Endothelial cell of umbilical vein (primary cell): ENCODE results near the gene NELFB. TPM values are rescaled to one million over a fixed set of nuclear protein-coding genes. Genes with fewer than 3 reads are reported as not detected.

Experiments used
- BruUV-seq: library from RNA; stranded (reverse); fragments of 400-500 nt; replicated peaks from 2 replicates; lab custom pipeline; 2021; lab: Mats Ljungman, UMichigan
- CTCF ChIA-PET: fragments of 300-600, 350-600 bp; sonication (Branson Sonifier 250); formaldehyde crosslinking; loops from one replicate; lab custom pipeline; 2021; ENCODE audit warnings: antibody characterized with exemption, inconsistent platforms; lab: Charles Lee
- POLR2A ChIA-PET: fragments of 300-600, 350-600 bp; sonication (Branson Sonifier 250); formaldehyde crosslinking; loops from one replicate; lab custom pipeline; 2021; ENCODE audit warnings: antibody characterized with exemption, inconsistent platforms; lab: Charles Lee
- DNase-seq: peaks from one replicate; pipeline ENCODE4 v3.0.0-alpha.2; 2011; ENCODE audit warnings: low read depth, low spot score
- FAIRE-seq: peaks from 2 replicates; lab custom pipeline; 2011; peaks lifted over from hg19 to GRCh38; lab: Jason Lieb, UNC
- H2AFZ ChIP-seq: 2 replicates; pipeline ENCODE4 v1.6.0; 2012; ENCODE audit warnings: low read depth, low read length, control low read depth, inconsistent platforms
- H3K27ac ChIP-seq: 2 replicates; pipeline ENCODE4 v1.5.1; 2011; ENCODE audit warnings: low read depth, mild to moderate bottlenecking, control low read depth, low read length, moderate library complexity; ENCODE audit not compliant: insufficient read depth
- H3K27me3 ChIP-seq, 2 experiments: 2 replicates each; pipeline versions ENCODE4 v1.6.0 to v1.6.1; 2011; ENCODE audit warnings: low read length in 2 of 2, mixed read lengths in 1 of 2; ENCODE audit not compliant: control insufficient read depth in 2 of 2, insufficient read depth in 2 of 2
- H3K36me3 ChIP-seq, 2 experiments: 2 replicates in 1 of 2; 3 replicates in 1 of 2; pipeline ENCODE4 v1.5.1; 2011; ENCODE audit warnings: low read length in 2 of 2, mild to moderate bottlenecking in 1 of 2, moderate library complexity in 1 of 2; ENCODE audit not compliant: control insufficient read depth in 2 of 2, insufficient read depth in 2 of 2; ENCODE audit errors: extremely low read depth in 1 of 2
- H3K4me1 ChIP-seq: 3 replicates; pipeline ENCODE4 v1.5.1; 2011; ENCODE audit warnings: mild to moderate bottlenecking, low read length; ENCODE audit not compliant: control insufficient read depth, insufficient read depth; ENCODE audit errors: extremely low read depth
- H3K4me2 ChIP-seq: 2 replicates; pipeline ENCODE4 v1.6.1; 2011; ENCODE audit warnings: low read length, control low read depth, mixed read lengths; ENCODE audit not compliant: insufficient read depth
- H3K4me3 ChIP-seq, 3 experiments: fragments of 200-600 bp in 1 of 3; sonication (generic), shearing (Covaris generic) in 1 of 3; replicated peaks in 1 of 3; 2 replicates each; pipeline ENCODE4 v1.5.1; 2011 to 2016; ENCODE audit warnings: control low read depth in 3 of 3, low read length in 3 of 3, mild to moderate bottlenecking in 2 of 3, inconsistent platforms in 1 of 3, low read depth in 1 of 3, moderate library complexity in 1 of 3; ENCODE audit not compliant: insufficient read depth in 1 of 3
- H3K79me2 ChIP-seq: 2 replicates; pipeline ENCODE4 v1.6.0; 2012; ENCODE audit warnings: low read length, inconsistent platforms; ENCODE audit not compliant: control insufficient read depth, insufficient read depth
- H3K9ac ChIP-seq: replicated peaks from 2 replicates; pipeline ENCODE3; 2011; ENCODE audit warnings: low read length, control low read depth; ENCODE audit not compliant: insufficient read depth; ENCODE audit errors: extremely low read depth
- H3K9me1 ChIP-seq: replicated peaks from 3 replicates; pipeline ENCODE4 v1.6.0; 2011; ENCODE audit warnings: mild to moderate bottlenecking, low read length; ENCODE audit not compliant: control insufficient read depth, insufficient read depth; ENCODE audit errors: extremely low read depth
- H3K9me3 ChIP-seq: replicated peaks from 2 replicates; pipeline ENCODE4 v1.5.1; 2012; ENCODE audit warnings: low read length, inconsistent platforms; ENCODE audit not compliant: control insufficient read depth, insufficient read depth
- H4K20me1 ChIP-seq: replicated peaks from 2 replicates; pipeline ENCODE3; 2011; ENCODE audit warnings: mild to moderate bottlenecking, low read length; ENCODE audit not compliant: control insufficient read depth, insufficient read depth; ENCODE audit errors: extremely low read depth
- EZH2 ChIP-seq: IDR thresholded peaks from 2 replicates; pipeline ENCODE4 v1.6.1; 2012; ENCODE audit warnings: borderline replicate concordance, low read depth, mild to moderate bottlenecking, moderate library complexity, low read length, inconsistent platforms; ENCODE audit not compliant: severe bottlenecking
- FOS ChIP-seq: IDR thresholded peaks from 2 replicates; pipeline ENCODE4 v1.6.1; 2011; ENCODE audit warnings: mild to moderate bottlenecking, low read length, moderate library complexity, borderline replicate concordance; ENCODE audit not compliant: insufficient read depth
- GATA2 ChIP-seq: IDR thresholded peaks from 2 replicates; pipeline ENCODE4 v1.7.0; 2011; ENCODE audit warnings: low read depth, mild to moderate bottlenecking, moderate library complexity, mixed read lengths, low read length; ENCODE audit not compliant: insufficient read length, insufficient read depth
- JUN ChIP-seq: IDR thresholded peaks from 2 replicates; pipeline ENCODE4 v1.6.1; 2011; ENCODE audit warnings: borderline replicate concordance, low read depth; ENCODE audit not compliant: insufficient read length, insufficient read depth
- MAX ChIP-seq: IDR thresholded peaks from 2 replicates; pipeline ENCODE4 v1.6.1; 2011; ENCODE audit not compliant: insufficient read depth, insufficient read length
- MYC ChIP-seq: IDR thresholded peaks from one replicate; pipeline ENCODE4 v1.6.1; 2011; ENCODE audit warnings: mild to moderate bottlenecking, low read depth, low read length
- POLR2A ChIP-seq: IDR thresholded peaks from 2 replicates; pipeline ENCODE4 v1.6.1; 2012; ENCODE audit warnings: low read depth, mild to moderate bottlenecking, control low read depth, low read length
- POLR2AphosphoS5 ChIP-seq: IDR thresholded peaks from 2 replicates; pipeline ENCODE4 v1.6.1; 2012; ENCODE audit warnings: low read depth, mild to moderate bottlenecking, control low read depth, low read length, moderate library complexity; ENCODE audit not compliant: insufficient read depth
- dilution Hi-C: fragments of 300-500 bp; cut with MboI; formaldehyde crosslinking; loops from one replicate; pipeline ENCODE4 v1.15.0; 2019; ENCODE audit warnings: low sequenced_read_pairs; ENCODE audit not compliant: extremely low pct_ligation_motif_present
- intact Hi-C: fragments of 100-400 bp; cut with micrococcal nuclease; formaldehyde crosslinking; loops from one replicate; pipeline ENCODE4 v1.10.0; 2022
- polyA plus RNA-seq, 4 experiments: library from polyadenylated mRNA; depleted of rRNA in 3 of 4; stranded (reverse) in 3 of 4; unstranded in 1 of 4; fragments of >200 nt; gene quantifications; 2 replicates each; pipeline versions ENCODE4 v1.2.1 to v1.2.3, GENCODE V29; 2011 to 2012; ENCODE audit warnings: missing spikeins in 1 of 4
- total RNA-seq: library from RNA; stranded (reverse); gene quantifications from 2 replicates; pipeline ENCODE4 v1.2.3, GENCODE V29; 2021
- TF ChIP-seq, protein P1 (sequence below), 2 donors: IDR thresholded peaks; 1 replicate in 1 of 2; 2 replicates in 1 of 2; pipeline ENCODE4 v1.5.1; 2011; ENCODE audit warnings: low read length in 2 of 2, mild to moderate bottlenecking in 2 of 2, moderate library complexity in 2 of 2, control low read depth in 1 of 2, inconsistent platforms in 1 of 2, low read depth in 1 of 2; ENCODE audit not compliant: insufficient read depth in 1 of 2; ENCODE audit errors: extremely low read depth in 1 of 2

Gene NELFB
- total and polyA plus RNA-seq, 2 donors (not counting 3 experiments of a cell fraction or from before 2014, with no cell fraction given), result 62.3 to 76.1 TPM

GRCh38 chr9:137218212-137218753, 36.8 kb upstream of the NELFB start:
- Histone ChIP-seq H3K9me1 (no peaks in the 10 kb centered on the region), H3K9ac (no peak overlapping the region), H4K20me1 (no peaks in the 10 kb centered on the region), H2AFZ (no peak overlapping the region), H3K36me3 (peaks cover 0 to 2% of the 10 kb centered on the region in 2 experiments), H3K4me2 (no peak overlapping the region), H3K79me2 (no peaks in the 10 kb centered on the region), H3K4me1 (peaks cover 13% of the 10 kb centered on the region), H3K9me3 (no peaks in the 10 kb centered on the region), H3K27me3 (no peaks in the 10 kb centered on the region), H3K4me3 (no peak overlapping the region), H3K27ac (peak overlapping the region; percentile 8)
- intact Hi-C loops (no loop called here), dilution Hi-C loops (no loop called here)
- ChIA-PET POLR2A (interaction anchor here (0.6 to 0.7 kb wide), 2 partner anchors 23 to 171 kb away, joined by 3 to 8 read pairs; partner anchors contain the start of gene TUBB4B), CTCF (interaction anchor here (0.7 to 2.1 kb wide), 4 partner anchors 11 to 42 kb away, joined by 3 to 8 read pairs (median 4); partner anchors contain the start of genes ANAPC2 and SSNA1)
- no peak for FAIRE-seq
- no TSS peak for BruUV-seq
- no peak for DNase-seq
- TF ChIP-seq POLR2AphosphoS5 (no peak), EZH2 (no peak), POLR2A (no peak), FOS (no peak), JUN (no peak), MAX (no peak), GATA2 (no peak), MYC (no peak)
- TF ChIP-seq, protein P1, sequence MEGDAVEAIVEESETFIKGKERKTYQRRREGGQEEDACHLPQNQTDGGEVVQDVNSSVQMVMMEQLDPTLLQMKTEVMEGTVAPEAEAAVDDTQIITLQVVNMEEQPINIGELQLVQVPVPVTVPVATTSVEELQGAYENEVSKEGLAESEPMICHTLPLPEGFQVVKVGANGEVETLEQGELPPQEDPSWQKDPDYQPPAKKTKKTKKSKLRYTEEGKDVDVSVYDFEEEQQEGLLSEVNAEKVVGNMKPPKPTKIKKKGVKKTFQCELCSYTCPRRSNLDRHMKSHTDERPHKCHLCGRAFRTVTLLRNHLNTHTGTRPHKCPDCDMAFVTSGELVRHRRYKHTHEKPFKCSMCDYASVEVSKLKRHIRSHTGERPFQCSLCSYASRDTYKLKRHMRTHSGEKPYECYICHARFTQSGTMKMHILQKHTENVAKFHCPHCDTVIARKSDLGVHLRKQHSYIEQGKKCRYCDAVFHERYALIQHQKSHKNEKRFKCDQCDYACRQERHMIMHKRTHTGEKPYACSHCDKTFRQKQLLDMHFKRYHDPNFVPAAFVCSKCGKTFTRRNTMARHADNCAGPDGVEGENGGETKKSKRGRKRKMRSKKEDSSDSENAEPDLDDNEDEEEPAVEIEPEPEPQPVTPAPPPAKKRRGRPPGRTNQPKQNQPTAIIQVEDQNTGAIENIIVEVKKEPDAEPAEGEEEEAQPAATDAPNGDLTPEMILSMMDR (IDR thresholded peaks at IDR 0.05; ENCODE audit: extremely low read depth in 1 of 2, insufficient read depth in 1 of 2, low read depth in 1 of 2, low read length in 2 of 2), result no peak
